ENCODE data around the gene MMEL1.

DNA sequence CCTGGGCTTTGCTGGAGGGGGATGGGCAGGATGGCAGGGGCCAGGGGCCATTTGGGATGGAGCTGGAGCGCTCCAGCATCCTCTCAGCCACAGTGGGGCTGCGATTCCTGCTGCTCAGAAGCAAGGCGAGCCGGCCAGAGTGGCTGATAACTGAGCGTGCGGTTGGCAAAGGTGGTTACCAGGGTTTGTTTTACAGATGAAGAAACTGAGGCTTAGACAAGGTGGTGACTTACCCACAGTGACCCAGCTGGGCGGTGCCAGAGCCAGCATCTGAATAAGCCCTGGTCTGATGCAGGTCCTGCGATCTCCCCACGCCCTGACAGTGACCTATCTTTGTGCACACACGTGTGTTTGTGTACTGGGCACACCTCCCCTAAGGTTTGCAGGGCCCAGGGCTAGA lies 52.1 kb downstream of the MMEL1 start:
- TF ChIP-seq, protein P1, sequence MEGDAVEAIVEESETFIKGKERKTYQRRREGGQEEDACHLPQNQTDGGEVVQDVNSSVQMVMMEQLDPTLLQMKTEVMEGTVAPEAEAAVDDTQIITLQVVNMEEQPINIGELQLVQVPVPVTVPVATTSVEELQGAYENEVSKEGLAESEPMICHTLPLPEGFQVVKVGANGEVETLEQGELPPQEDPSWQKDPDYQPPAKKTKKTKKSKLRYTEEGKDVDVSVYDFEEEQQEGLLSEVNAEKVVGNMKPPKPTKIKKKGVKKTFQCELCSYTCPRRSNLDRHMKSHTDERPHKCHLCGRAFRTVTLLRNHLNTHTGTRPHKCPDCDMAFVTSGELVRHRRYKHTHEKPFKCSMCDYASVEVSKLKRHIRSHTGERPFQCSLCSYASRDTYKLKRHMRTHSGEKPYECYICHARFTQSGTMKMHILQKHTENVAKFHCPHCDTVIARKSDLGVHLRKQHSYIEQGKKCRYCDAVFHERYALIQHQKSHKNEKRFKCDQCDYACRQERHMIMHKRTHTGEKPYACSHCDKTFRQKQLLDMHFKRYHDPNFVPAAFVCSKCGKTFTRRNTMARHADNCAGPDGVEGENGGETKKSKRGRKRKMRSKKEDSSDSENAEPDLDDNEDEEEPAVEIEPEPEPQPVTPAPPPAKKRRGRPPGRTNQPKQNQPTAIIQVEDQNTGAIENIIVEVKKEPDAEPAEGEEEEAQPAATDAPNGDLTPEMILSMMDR (IDR thresholded peaks at IDR 0.05; ENCODE audit: insufficient read depth, low read length), result no peak
- no peak for TF ChIP-seq POLR2AphosphoS5 (IDR thresholded peaks at IDR 0.05; ENCODE audit: low read depth)
